ENCODE data around the gene LMX1A.

The LMX1A gene

GRCh38 chr1:165316153-165316772 is 40.3 kb downstream of the LMX1A start:
- DNase-seq: no peak

GRCh38 chr1:165315481-165315880 is 41.0 kb downstream of the LMX1A start:
- no peak for DNase-seq

- no peak for DNase-seq
Measured at GRCh38 chr1:165313903-165314302, 42.6 kb downstream of the LMX1A start.

GRCh38 chr1:165312591-165312990 is 43.9 kb downstream of the LMX1A start:
- DNase-seq: no peak

- DNase-seq: no peak
Measured at GRCh38 chr1:165306543-165307434, 49.7 kb downstream of the LMX1A start.

GRCh38 chr1:165303386-165303785 is 53.1 kb downstream of the LMX1A start:
- DNase-seq: no peak

- DNase-seq: no peak
Measured at GRCh38 chr1:165300400-165300903, 56.1 kb downstream of the LMX1A start.

GRCh38 chr1:165298203-165298820 is 58.2 kb downstream of the LMX1A start:
- DNase-seq: no peak

- no peak for DNase-seq
Measured at GRCh38 chr1:165296205-165296604, 60.3 kb downstream of the LMX1A start.

- no peak for DNase-seq
Measured at GRCh38 chr1:165290148-165290547, 66.4 kb downstream of the LMX1A start.

- DNase-seq: no peak
Measured at GRCh38 chr1:165289556-165289955, 67.0 kb downstream of the LMX1A start.

- DNase-seq: no peak
Measured at GRCh38 chr1:165288350-165289120, 68.0 kb downstream of the LMX1A start.

- DNase-seq: no peak
Measured at GRCh38 chr1:165287781-165288180, 68.7 kb downstream of the LMX1A start.

GRCh38 chr1:165287329-165287728 is 69.2 kb downstream of the LMX1A start:
- no peak for DNase-seq

GRCh38 chr1:165284454-165284853 is 72.1 kb downstream of the LMX1A start:
- DNase-seq: no peak

- no peak for DNase-seq
Measured at GRCh38 chr1:165281207-165281901, 75.2 kb downstream of the LMX1A start.

GRCh38 chr1:165279882-165280281 is 76.6 kb downstream of the LMX1A start:
- DNase-seq: no peak

GRCh38 chr1:165276314-165276713 is 80.2 kb downstream of the LMX1A start:
- DNase-seq: no peak

- no peak for DNase-seq
Measured at GRCh38 chr1:165265196-165265838, 91.2 kb downstream of the LMX1A start.

GRCh38 chr1:165259706-165260428 is 96.6 kb downstream of the LMX1A start:
- DNase-seq: no peak

GRCh38 chr1:165259236-165259635 is 97.3 kb downstream of the LMX1A start:
- DNase-seq: no peak

Data from activated CD4-positive, alpha-beta T cell treated with anti-CD3 and anti-CD28 coated beads, Interleukin-2, amount 50 U/mL, for 48 hours (primary cell).